Measurements from ENCODE around the gene PDZRN3.

- no peak for TF ChIP-seq CTCF (IDR thresholded peaks at IDR 0.05)
- TF ChIP-seq POLR2A (IDR thresholded peaks at IDR 0.05), result no peak
- TF ChIP-seq POLR2AphosphoS5 (IDR thresholded peaks at IDR 0.05; ENCODE audit: insufficient read depth in 1 of 2, low read depth in 1 of 2), result no peak
Measured at GRCh38 chr3:73405000-73405399, 219.7 kb downstream of the PDZRN3 start.
